ENCODE measurements around the gene RANBP10. TPM values are rescaled to one million over a fixed set of nuclear protein-coding genes. Genes with fewer than 3 reads are reported as not detected.
A peak's percentile ranks its signal among the peaks of the same experiment; 100 is the strongest.

The RANBP10 gene
- total and polyA plus RNA-seq, 4 donors, result 6.7 to 23.0 (median 14.3) TPM

DNA sequence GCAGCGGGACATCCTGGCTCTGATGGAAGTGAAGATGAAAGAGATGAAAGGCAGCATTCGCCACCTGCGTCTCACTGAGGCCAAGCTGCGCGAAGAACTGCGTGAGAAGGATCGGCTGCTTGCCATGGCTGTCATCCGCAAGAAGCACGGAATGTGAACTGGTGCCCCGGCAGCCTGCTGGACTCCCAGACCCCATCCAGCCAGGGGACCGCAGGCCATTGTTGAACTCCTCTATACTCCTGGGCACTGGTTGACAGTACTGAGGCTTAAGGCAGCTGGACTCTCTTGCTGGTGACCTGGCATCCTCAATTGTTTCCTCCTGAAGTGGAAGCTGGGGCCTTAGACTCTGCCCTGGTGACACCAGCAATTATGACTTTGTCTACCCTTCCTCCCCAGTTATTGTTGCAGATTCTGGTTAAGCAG is 37.0 kb upstream of the RANBP10 start:
- H3K4me3 ChIP-seq, result peak overlapping the region; percentile 55
- peaks cover 0 to 6% (median 1%) of the 10 kb centered on the region in 4 donors for H3K36me3 ChIP-seq (ENCODE audit: control insufficient read depth in 4 of 4, insufficient read depth in 4 of 4, low read length in 4 of 4)
- H3K9ac ChIP-seq (ENCODE audit: insufficient read depth in 1 of 2, low read length in 2 of 2), result peak overlapping the region; percentile 34 to 77
- peak overlapping the region; percentile 43 to 95 for H3K27ac ChIP-seq (ENCODE audit: low read depth in 1 of 2, low read length in 1 of 2)
- peak in 1 of 3 donors; percentile 24 for DNase-seq
- H3K27me3 ChIP-seq (ENCODE audit: control insufficient read depth in 3 of 3, insufficient read depth in 3 of 3, low read length in 2 of 3), result no peaks in the 10 kb centered on the region
- H3K4me1 ChIP-seq (ENCODE audit: control insufficient read depth in 5 of 5, insufficient read depth in 5 of 5, low read length in 5 of 5), result peaks cover 20 to 45% (median 22%) of the 10 kb centered on the region in 5 donors
- ATAC-seq (ENCODE audit: insufficient read depth, low FRiP score), result no peak
- WGBS, 2 donors, result 9 to 15% methylated on average over 11 of the region's 11 CpGs
- H3K9me3 ChIP-seq (ENCODE audit: control insufficient read depth in 4 of 4, insufficient read depth in 3 of 4, low read length in 3 of 4), result no peaks in the 10 kb centered on the region
- TF ChIP-seq, protein P1, sequence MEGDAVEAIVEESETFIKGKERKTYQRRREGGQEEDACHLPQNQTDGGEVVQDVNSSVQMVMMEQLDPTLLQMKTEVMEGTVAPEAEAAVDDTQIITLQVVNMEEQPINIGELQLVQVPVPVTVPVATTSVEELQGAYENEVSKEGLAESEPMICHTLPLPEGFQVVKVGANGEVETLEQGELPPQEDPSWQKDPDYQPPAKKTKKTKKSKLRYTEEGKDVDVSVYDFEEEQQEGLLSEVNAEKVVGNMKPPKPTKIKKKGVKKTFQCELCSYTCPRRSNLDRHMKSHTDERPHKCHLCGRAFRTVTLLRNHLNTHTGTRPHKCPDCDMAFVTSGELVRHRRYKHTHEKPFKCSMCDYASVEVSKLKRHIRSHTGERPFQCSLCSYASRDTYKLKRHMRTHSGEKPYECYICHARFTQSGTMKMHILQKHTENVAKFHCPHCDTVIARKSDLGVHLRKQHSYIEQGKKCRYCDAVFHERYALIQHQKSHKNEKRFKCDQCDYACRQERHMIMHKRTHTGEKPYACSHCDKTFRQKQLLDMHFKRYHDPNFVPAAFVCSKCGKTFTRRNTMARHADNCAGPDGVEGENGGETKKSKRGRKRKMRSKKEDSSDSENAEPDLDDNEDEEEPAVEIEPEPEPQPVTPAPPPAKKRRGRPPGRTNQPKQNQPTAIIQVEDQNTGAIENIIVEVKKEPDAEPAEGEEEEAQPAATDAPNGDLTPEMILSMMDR (IDR thresholded peaks at IDR 0.05; ENCODE audit: control extremely low read depth, extremely low read depth), result no peak

DNA sequence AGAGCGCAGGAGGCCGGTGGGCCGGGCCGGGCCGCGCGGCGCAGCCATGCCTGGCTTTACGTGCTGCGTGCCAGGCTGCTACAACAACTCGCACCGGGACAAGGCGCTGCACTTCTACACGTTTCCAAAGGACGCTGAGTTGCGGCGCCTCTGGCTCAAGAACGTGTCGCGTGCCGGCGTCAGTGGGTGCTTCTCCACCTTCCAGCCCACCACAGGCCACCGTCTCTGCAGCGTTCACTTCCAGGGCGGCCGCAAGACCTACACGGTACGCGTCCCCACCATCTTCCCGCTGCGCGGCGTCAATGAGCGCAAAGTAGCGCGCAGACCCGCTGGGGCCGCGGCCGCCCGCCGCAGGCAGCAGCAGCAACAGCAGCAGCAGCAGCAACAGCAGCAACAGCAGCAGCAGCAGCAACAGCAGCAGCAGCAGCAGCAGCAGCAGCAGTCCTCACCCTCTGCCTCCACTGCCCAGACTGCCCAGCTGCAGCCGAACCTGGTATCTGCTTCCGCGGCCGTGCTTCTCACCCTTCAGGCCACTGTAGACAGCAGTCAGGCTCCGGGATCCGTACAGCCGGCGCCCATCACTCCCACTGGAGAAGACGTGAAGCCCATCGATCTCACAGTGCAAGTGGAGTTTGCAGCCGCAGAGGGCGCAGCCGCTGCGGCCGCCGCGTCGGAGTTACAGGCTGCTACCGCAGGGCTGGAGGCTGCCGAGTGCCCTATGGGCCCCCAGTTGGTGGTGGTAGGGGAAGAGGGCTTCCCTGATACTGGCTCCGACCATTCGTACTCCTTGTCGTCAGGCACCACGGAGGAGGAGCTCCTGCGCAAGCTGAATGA is 36.4 kb upstream of the RANBP10 start:
- TF ChIP-seq, protein P1 (IDR thresholded peaks at IDR 0.05; ENCODE audit: control extremely low read depth, extremely low read depth), result peak; percentile 17
- no peaks in the 10 kb centered on the region for H3K9me3 ChIP-seq (ENCODE audit: control insufficient read depth in 4 of 4, insufficient read depth in 3 of 4, low read length in 3 of 4)
- ATAC-seq (ENCODE audit: insufficient read depth, low FRiP score) (peak; percentile 0), DNase-seq (peak; percentile 57 to 74 (median 71))
- H3K9ac ChIP-seq (ENCODE audit: insufficient read depth in 1 of 2, low read length in 2 of 2), result peak overlapping the region; percentile 34 to 77
- peak overlapping the region; percentile 95 to 97 for H3K27ac ChIP-seq (ENCODE audit: low read depth in 1 of 2, low read length in 1 of 2)
- 0% methylated on average over 54 to 67 of the region's 67 CpGs for WGBS, 2 donors
- peaks cover 14 to 39% (median 17%) of the 10 kb centered on the region in 5 donors for H3K4me1 ChIP-seq (ENCODE audit: control insufficient read depth in 5 of 5, insufficient read depth in 5 of 5, low read length in 5 of 5)
- no peaks in the 10 kb centered on the region for H3K27me3 ChIP-seq (ENCODE audit: control insufficient read depth in 3 of 3, insufficient read depth in 3 of 3, low read length in 2 of 3)
- peaks cover 0 to 6% (median 1%) of the 10 kb centered on the region in 4 donors for H3K36me3 ChIP-seq (ENCODE audit: control insufficient read depth in 4 of 4, insufficient read depth in 4 of 4, low read length in 4 of 4)
- H3K4me3 ChIP-seq, result peak overlapping the region; percentile 55

GRCh38 chr16:67841816-67842508 is 35.6 kb upstream of the RANBP10 start, which contains the start of gene THAP11:
Gene THAP11 (plus strand): TSS chr16:67842320. CDS start chr16:67842555, 235 bp downstream.
- peak within 1 kb of the TSS; percentile 95 to 97 for H3K27ac ChIP-seq (ENCODE audit: low read depth in 1 of 2, low read length in 1 of 2)
- peak; percentile 96 to 99 (median 97) for DNase-seq
- no peaks in the 10 kb centered on the region for H3K9me3 ChIP-seq (ENCODE audit: control insufficient read depth in 4 of 4, insufficient read depth in 3 of 4, low read length in 3 of 4)
- H3K4me3 ChIP-seq, result peak within 1 kb of the TSS; percentile 55
- ATAC-seq (ENCODE audit: insufficient read depth, low FRiP score), result peak; percentile 86
- peaks cover 14 to 35% (median 17%) of the 10 kb centered on the region in 5 donors for H3K4me1 ChIP-seq (ENCODE audit: control insufficient read depth in 5 of 5, insufficient read depth in 5 of 5, low read length in 5 of 5)
- H3K36me3 ChIP-seq (ENCODE audit: control insufficient read depth in 4 of 4, insufficient read depth in 4 of 4, low read length in 4 of 4), result peaks cover 0 to 6% (median 1%) of the 10 kb centered on the region in 4 donors
- 1% methylated on average over 80 to 83 of the region's 83 CpGs for WGBS, 2 donors
- no peaks in the 10 kb centered on the region for H3K27me3 ChIP-seq (ENCODE audit: control insufficient read depth in 3 of 3, insufficient read depth in 3 of 3, low read length in 2 of 3)
- H3K9ac ChIP-seq (ENCODE audit: insufficient read depth in 1 of 2, low read length in 2 of 2), result peak within 1 kb of the TSS; percentile 52 to 97
- TF ChIP-seq, protein P1 (IDR thresholded peaks at IDR 0.05; ENCODE audit: control extremely low read depth, extremely low read depth), result peak; percentile 92

All from lung (tissue), 12 donors.